ENCODE data around the gene SLC12A5.
"Not testable (repeated sequence)": the region's sequence is repeated elsewhere in the genome, so short reads cannot be mapped to it uniquely, and the experiment has no call there.

SLC12A5 gene

GRCh38 chr20:46028772-46029371 is at the start of gene SLC12A5:
Gene SLC12A5, plus strand, starts transcription at chr20:46029215. Its CDS starts 130 bp downstream, at chr20:46029345.
- no peak for DNase-seq (ENCODE audit: low read depth)

- no peak for DNase-seq (ENCODE audit: low read depth)
Observed at GRCh38 chr20:45981261-45981660, 47.8 kb upstream of the SLC12A5 start.

GRCh38 chr20:45983279-45983743 is 45.7 kb upstream of the SLC12A5 start:
- no peak for DNase-seq (ENCODE audit: low read depth)

GRCh38 chr20:45985573-45985972 is 43.4 kb upstream of the SLC12A5 start:
- no peak for DNase-seq (ENCODE audit: low read depth)

GRCh38 chr20:45987108-45987780 is 41.8 kb upstream of the SLC12A5 start:
- no peak for DNase-seq (ENCODE audit: low read depth)

GRCh38 chr20:45988830-45989229 is 40.2 kb upstream of the SLC12A5 start:
- DNase-seq (ENCODE audit: low read depth), result not testable (repeated sequence)

- no peak for DNase-seq (ENCODE audit: low read depth)
Observed at GRCh38 chr20:45991616-45992015, 37.4 kb upstream of the SLC12A5 start.

- DNase-seq (ENCODE audit: low read depth), result peak; percentile 70
Observed at GRCh38 chr20:45993197-45993951, 35.6 kb upstream of the SLC12A5 start.

GRCh38 chr20:45994761-45995493 is 34.1 kb upstream of the SLC12A5 start:
- no peak for DNase-seq (ENCODE audit: low read depth)

GRCh38 chr20:45995495-45996097 is 33.4 kb upstream of the SLC12A5 start:
- DNase-seq (ENCODE audit: low read depth), result not testable (repeated sequence)

GRCh38 chr20:45997187-45997586 is 31.8 kb upstream of the SLC12A5 start:
- DNase-seq (ENCODE audit: low read depth), result no peak

GRCh38 chr20:45998337-45998736 is 30.7 kb upstream of the SLC12A5 start:
- no peak for DNase-seq (ENCODE audit: low read depth)

- DNase-seq (ENCODE audit: low read depth), result no peak
Observed at GRCh38 chr20:45998761-45999160, 30.3 kb upstream of the SLC12A5 start.

- no peak for DNase-seq (ENCODE audit: low read depth)
Observed at GRCh38 chr20:45999557-46000261, 29.3 kb upstream of the SLC12A5 start.

- no peak for DNase-seq (ENCODE audit: low read depth)
Observed at GRCh38 chr20:46000262-46000996, 28.6 kb upstream of the SLC12A5 start.

GRCh38 chr20:46001498-46001897 is 27.5 kb upstream of the SLC12A5 start:
- no peak for DNase-seq (ENCODE audit: low read depth)

- no peak for DNase-seq (ENCODE audit: low read depth)
Observed at GRCh38 chr20:46002008-46002407, 27.0 kb upstream of the SLC12A5 start.

- no peak for DNase-seq (ENCODE audit: low read depth)
Observed at GRCh38 chr20:46004187-46004586, 24.8 kb upstream of the SLC12A5 start.

- DNase-seq (ENCODE audit: low read depth), result no peak
Observed at GRCh38 chr20:46004889-46005473, 24.0 kb upstream of the SLC12A5 start.
